ENCODE data around the gene CSNK1G3. TPM values are rescaled to one million over a fixed set of nuclear protein-coding genes. Genes with fewer than 3 reads are reported as not detected.

The CSNK1G3 gene
- total and polyA plus RNA-seq, 2 of the 4 experiments (the other 2 are of a cell fraction), result 16.4 to 26.2 TPM

GRCh38 chr5:123659495-123659894 lies 147.5 kb downstream of the CSNK1G3 start:
- Histone ChIP-seq H2AK9ac (replicated peaks; ENCODE audit: low read depth, low read length, poor library complexity) (no peak overlapping the region), H3K23ac (ENCODE audit: low read depth, low read length) (no peak overlapping the region), H3K14ac (replicated peaks; ENCODE audit: low read depth, low read length) (no peak overlapping the region), H3K27me3 (ENCODE audit: control insufficient read depth, insufficient read depth, low read length) (no peaks in the 10 kb centered on the region), H3K27ac (ENCODE audit: insufficient read depth, low read length) (no peak overlapping the region), H2BK15ac (ENCODE audit: low read depth, low read length) (no peak overlapping the region), H2AFZ (replicated peaks; ENCODE audit: low read length, poor library complexity) (no peak overlapping the region), H3K9ac (ENCODE audit: low read depth, low read length) (no peak overlapping the region), H3K9me3 (ENCODE audit: control insufficient read depth, insufficient read depth, low read length) (peaks cover 3% of the 10 kb centered on the region; the same call in 1 of the 2 replicates), H3K56ac (ENCODE audit: extremely low read depth, insufficient read depth, low read length) (no peak overlapping the region), H3K4me1 (ENCODE audit: control insufficient read depth, insufficient read depth, low read length) (no peaks in the 10 kb centered on the region), H2BK120ac (ENCODE audit: low read depth, low read length) (no peak overlapping the region), H2AK5ac (ENCODE audit: low read depth, low read length) (no peak overlapping the region), H3K9me1 (ENCODE audit: insufficient read depth, low read length) (no peaks in the 10 kb centered on the region), H2BK5ac (ENCODE audit: low read depth, low read length, poor library complexity, severe bottlenecking) (no peak overlapping the region), H3K79me1 (ENCODE audit: low read depth in 1 of 2, low read length in 2 of 2) (no peaks in the 10 kb centered on the region), H2BK20ac (ENCODE audit: low read depth, low read length) (no peak overlapping the region), H3K4me2 (ENCODE audit: low read depth, low read length) (no peak overlapping the region), H3K4ac (ENCODE audit: low read depth, low read length) (no peak overlapping the region), H4K20me1 (ENCODE audit: insufficient read depth, low read length) (no peaks in the 10 kb centered on the region), H4K91ac (ENCODE audit: insufficient read depth, low read depth, low read length) (no peak overlapping the region), H4K8ac (ENCODE audit: low read depth in 2 of 2, low read length in 2 of 2) (no peak overlapping the region), H3K18ac (ENCODE audit: low read depth, low read length) (no peak overlapping the region), H3K36me3 (ENCODE audit: control insufficient read depth, insufficient read depth, low read length) (no peaks in the 10 kb centered on the region), H4K5ac (ENCODE audit: low read depth, low read length) (no peak overlapping the region), H3K4me3 (ENCODE audit: insufficient read depth, low read depth, low read length) (no peak overlapping the region)
- peak; percentile 9 for DNase-seq
- dilution Hi-C loops (cut with HindIII; ENCODE audit: low sequenced_read_pairs, unreplicated experiment) (no loop called here), intact Hi-C loops (cut with micrococcal nuclease) (no loop called here), in situ Hi-C loops (cut with MboI; ENCODE audit: low sequenced_read_pairs) (no loop called here)
- no CpG with 5 or more reads among the region's 2 CpGs for WGBS, 2 experiments (ENCODE audit: extremely low coverage in 2 of 2, insufficient read length in 1 of 2)
- BruUV-seq (replicated peaks), result no TSS peak
- TF ChIP-seq MAZ (IDR thresholded peaks at IDR 0.05; ENCODE audit: borderline replicate concordance, low read depth, low read length) (no peak), NFE2L2 (IDR thresholded peaks at IDR 0.05; ENCODE audit: low read depth, low read length) (no peak), RCOR1 (IDR thresholded peaks at IDR 0.05; ENCODE audit: insufficient replicate concordance, low read length) (no peak), SMC3 (IDR thresholded peaks at IDR 0.05; ENCODE audit: low read depth, low read length) (no peak), POLR2A (IDR thresholded peaks at IDR 0.05; ENCODE audit: low read depth, low read length) (no peak), USF2 (IDR thresholded peaks at IDR 0.05; ENCODE audit: low read depth, low read length) (no peak), FOS (IDR thresholded peaks at IDR 0.05; ENCODE audit: low read depth, low read length) (no peak), RFX5 (IDR thresholded peaks at IDR 0.05; ENCODE audit: low read depth, low read length) (no peak)
- TF ChIP-seq, protein P1, sequence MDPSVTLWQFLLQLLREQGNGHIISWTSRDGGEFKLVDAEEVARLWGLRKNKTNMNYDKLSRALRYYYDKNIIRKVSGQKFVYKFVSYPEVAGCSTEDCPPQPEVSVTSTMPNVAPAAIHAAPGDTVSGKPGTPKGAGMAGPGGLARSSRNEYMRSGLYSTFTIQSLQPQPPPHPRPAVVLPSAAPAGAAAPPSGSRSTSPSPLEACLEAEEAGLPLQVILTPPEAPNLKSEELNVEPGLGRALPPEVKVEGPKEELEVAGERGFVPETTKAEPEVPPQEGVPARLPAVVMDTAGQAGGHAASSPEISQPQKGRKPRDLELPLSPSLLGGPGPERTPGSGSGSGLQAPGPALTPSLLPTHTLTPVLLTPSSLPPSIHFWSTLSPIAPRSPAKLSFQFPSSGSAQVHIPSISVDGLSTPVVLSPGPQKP (IDR thresholded peaks at IDR 0.05; ENCODE audit: borderline replicate concordance, low read depth, low read length), result no peak
- TF ChIP-seq, protein P2, sequence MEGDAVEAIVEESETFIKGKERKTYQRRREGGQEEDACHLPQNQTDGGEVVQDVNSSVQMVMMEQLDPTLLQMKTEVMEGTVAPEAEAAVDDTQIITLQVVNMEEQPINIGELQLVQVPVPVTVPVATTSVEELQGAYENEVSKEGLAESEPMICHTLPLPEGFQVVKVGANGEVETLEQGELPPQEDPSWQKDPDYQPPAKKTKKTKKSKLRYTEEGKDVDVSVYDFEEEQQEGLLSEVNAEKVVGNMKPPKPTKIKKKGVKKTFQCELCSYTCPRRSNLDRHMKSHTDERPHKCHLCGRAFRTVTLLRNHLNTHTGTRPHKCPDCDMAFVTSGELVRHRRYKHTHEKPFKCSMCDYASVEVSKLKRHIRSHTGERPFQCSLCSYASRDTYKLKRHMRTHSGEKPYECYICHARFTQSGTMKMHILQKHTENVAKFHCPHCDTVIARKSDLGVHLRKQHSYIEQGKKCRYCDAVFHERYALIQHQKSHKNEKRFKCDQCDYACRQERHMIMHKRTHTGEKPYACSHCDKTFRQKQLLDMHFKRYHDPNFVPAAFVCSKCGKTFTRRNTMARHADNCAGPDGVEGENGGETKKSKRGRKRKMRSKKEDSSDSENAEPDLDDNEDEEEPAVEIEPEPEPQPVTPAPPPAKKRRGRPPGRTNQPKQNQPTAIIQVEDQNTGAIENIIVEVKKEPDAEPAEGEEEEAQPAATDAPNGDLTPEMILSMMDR (conservative IDR thresholded peaks at IDR 0.05; ENCODE audit: low read depth, low read length), result no peak
- ChIA-PET CTCF (interaction anchor here (1.3 kb wide), 1 partner anchor 11 kb away, joined by 3 read pairs; no protein-coding TSS in a partner anchor), POLR2A (ENCODE audit: unreplicated experiment) (no interaction called here)
- peak; percentile 69 for ATAC-seq (ENCODE audit: low read depth)

All from IMR-90 (cell line).